Measurements from ENCODE around the gene FSD2. TPM values are rescaled to one million over a fixed set of nuclear protein-coding genes. Genes with fewer than 3 reads are reported as not detected.
A peak's percentile ranks its signal among the peaks of the same experiment; 100 is the strongest.

Gene FSD2
- total and polyA plus RNA-seq, 2 of the 8 experiments (the other 6 are each of a cell fraction or from before 2014, with no cell fraction given): 0.02 TPM; not detected in 1

DNA sequence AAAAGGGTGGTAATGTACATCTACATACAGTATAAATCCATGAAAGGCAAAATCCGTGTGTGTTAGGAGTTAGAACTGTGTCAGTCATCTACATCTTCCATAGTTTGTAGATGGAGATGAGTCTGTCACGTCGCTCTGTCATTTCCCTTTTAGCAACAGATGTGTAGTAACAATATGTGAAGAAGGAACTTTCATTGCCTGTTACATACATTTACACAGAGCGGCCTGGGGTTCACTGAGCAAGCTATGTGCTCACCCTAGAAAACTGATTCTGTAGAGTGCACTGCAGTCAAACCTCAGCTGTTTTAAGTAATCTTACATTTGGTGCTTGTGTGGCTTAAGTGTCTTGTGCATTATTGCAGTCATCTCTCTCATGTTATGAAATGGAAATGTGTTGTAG is 54.6 kb downstream of the FSD2 start:
- Histone ChIP-seq H3K36me3 (ENCODE audit: control insufficient read depth in 2 of 4, insufficient read depth in 4 of 4, low read length in 3 of 4) (peaks cover 5 to 21% (median 10%) of the 10 kb centered on the region in 4 experiments; a peak in 7 of 8 replicates), H3K9me3 (ENCODE audit: insufficient read depth in 2 of 2, low read depth in 1 of 2, low read length in 1 of 2) (no peaks in the 10 kb centered on the region), H2AFZ (ENCODE audit: low read length) (no peak overlapping the region), H3K18ac (ENCODE audit: extremely low read depth, low read length) (no peak overlapping the region), H3K4me1 (replicated peaks in 1 of 4; ENCODE audit: control insufficient read depth in 3 of 4, insufficient read depth in 4 of 4, low read length in 3 of 4) (peaks cover 0 to 5% (median 2%) of the 10 kb centered on the region in 4 experiments; a peak in 3 of 7 replicates), H3K27me3 (replicated peaks in 1 of 4; ENCODE audit: control insufficient read depth in 3 of 4, extremely low read depth in 1 of 4, insufficient read depth in 3 of 4, low read length in 3 of 4) (no peaks in the 10 kb centered on the region), H3K4me2 (ENCODE audit: insufficient read depth in 1 of 2, low read depth in 2 of 2, low read length in 2 of 2) (peak overlapping the region; percentile 89), H3K79me1 (ENCODE audit: low read depth, low read length) (peaks cover 6% of the 10 kb centered on the region; the same call in 1 of the 2 replicates), H3K56ac (replicated peaks; ENCODE audit: insufficient read length, low read depth, low read length) (no peak overlapping the region), H2BK15ac (ENCODE audit: low read length) (no peak overlapping the region), H2BK5ac (ENCODE audit: low read depth, low read length) (no peak overlapping the region), H2BK20ac (ENCODE audit: low read length) (no peak overlapping the region), H4K20me1 (replicated peaks in 1 of 2; ENCODE audit: control insufficient read depth in 1 of 2, insufficient read depth in 2 of 2, low read length in 2 of 2) (peaks cover 0 to 7% of the 10 kb centered on the region in 2 experiments), H3K14ac (ENCODE audit: insufficient read length) (no peak overlapping the region), H3K4ac (replicated peaks; ENCODE audit: insufficient read length, low read depth, low read length) (no peak overlapping the region), H3K9ac (replicated peaks in 1 of 4; ENCODE audit: extremely low read depth in 1 of 4, low read depth in 3 of 4, low read length in 3 of 4) (peak overlapping the region in 2 of 4 experiments; percentile 60 to 61; a peak in 4 of 7 replicates), H3K4me3 (ENCODE audit: extremely low read depth in 1 of 4, insufficient read depth in 2 of 4, low read depth in 3 of 4, low read length in 4 of 4) (peak overlapping the region; percentile 72 to 86 (median 83)), H3K23ac (ENCODE audit: insufficient read length) (no peak overlapping the region), H4K5ac (ENCODE audit: insufficient read length, low read depth, low read length) (no peak overlapping the region), H2BK120ac (replicated peaks; ENCODE audit: low read depth, low read length) (no peak overlapping the region), H3K79me2 (ENCODE audit: control insufficient read depth in 1 of 2, insufficient read depth in 2 of 2, low read length in 2 of 2) (peaks cover 4 to 29% of the 10 kb centered on the region in 2 experiments; a peak in 3 of 4 replicates), H2BK12ac (ENCODE audit: low read depth, low read length) (no peak overlapping the region), H3K23me2 (ENCODE audit: low read depth, low read length) (peaks cover 6% of the 10 kb centered on the region; the same call in 1 of the 2 replicates), H3K27ac (ENCODE audit: low read depth, low read length) (no peak overlapping the region), H4K8ac (ENCODE audit: extremely low read depth, insufficient read depth, low read length) (no peak overlapping the region), H4K91ac (replicated peaks; ENCODE audit: insufficient read length, low read length) (no peak overlapping the region), H2AK5ac (ENCODE audit: low read depth, low read length) (no peak overlapping the region)
- POLR2A ChIA-PET (ENCODE audit: partially characterized antibody): interaction anchor here (1.1 to 3.4 kb wide), 6 partner anchors 7 to 64 kb away, joined by 3 to 25 read pairs (median 4); partner anchors contain the start of gene AP3B2
- 67% methylated on average over 4 of the region's 4 CpGs; no CpG with 5 or more reads in 1 of the 2 experiments for WGBS, 2 experiments (ENCODE audit: extremely low coverage in 1 of 2, insufficient coverage in 1 of 2, insufficient read length in 1 of 2, insufficient replicate concordance in 2 of 2, low coverage in 1 of 2, low lambda C conversion rate in 2 of 2, missing lambda C conversion rate in 1 of 2)
- FAIRE-seq (no peak), DNase-seq (ENCODE audit: low read depth in 1 of 2, low spot score in 2 of 2) (no peak)
- CTCF ChIA-PET (ENCODE audit: partially characterized antibody): interaction anchor here (0.8 to 2.4 kb wide), 8 partner anchors 8 to 225 kb away, joined by 3 to 7 read pairs (median 4); no protein-coding TSS in a partner anchor
- TF ChIP-seq SP2 (IDR thresholded peaks at IDR 0.05; ENCODE audit: low read length) (no peak), SP1 (IDR thresholded peaks at IDR 0.05; ENCODE audit: low read depth, low read length) (no peak)
